ENCODE data around the gene PAX3. TPM values are rescaled to one million over a fixed set of nuclear protein-coding genes. Genes with fewer than 3 reads are reported as not detected.

PAX3 gene
- total RNA-seq, 1 experiment from 2014 or later: not detected

DNA sequence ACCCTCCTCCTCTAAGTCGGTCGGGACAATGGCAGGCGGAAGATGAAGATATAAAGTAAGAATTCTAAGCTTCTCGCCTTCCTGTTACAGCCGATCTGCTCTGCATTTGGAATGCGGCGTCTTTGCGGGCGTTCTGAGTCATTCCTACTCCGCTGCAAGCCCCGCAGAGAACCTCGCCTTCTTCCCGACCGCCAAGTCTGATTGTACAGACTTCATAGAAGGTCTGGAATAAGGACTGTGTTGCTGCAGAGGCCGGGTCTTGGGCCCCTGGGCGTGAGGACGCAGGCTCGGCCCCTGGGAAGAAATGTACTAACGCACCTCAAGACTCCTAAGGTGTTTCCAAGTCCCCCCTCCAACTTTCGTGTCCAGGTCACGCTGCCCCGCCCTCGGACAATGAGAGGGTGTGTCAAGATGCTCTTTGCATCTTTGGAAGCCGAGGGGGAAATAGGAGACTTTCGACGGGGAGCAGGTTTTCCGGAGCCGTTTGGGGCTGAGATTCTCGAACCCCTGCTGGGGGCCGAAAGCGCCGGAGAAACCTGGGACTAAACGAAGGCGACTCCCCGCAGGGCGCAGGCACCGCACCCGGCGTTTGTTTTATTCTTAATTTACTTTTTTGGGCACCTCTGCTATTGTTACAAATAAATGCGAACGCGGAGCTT is 12.7 kb upstream of the PAX3 start:
- H3K4me2 ChIP-seq (ENCODE audit: low read length): no peak overlapping the region

More for the DNA sequence above, 12.7 kb upstream of the PAX3 start:
- intact Hi-C loops (cut with micrococcal nuclease): no loop called here
- no peaks in the 10 kb centered on the region for H3K9me3 ChIP-seq (ENCODE audit: control insufficient read depth in 1 of 2, insufficient read depth in 1 of 2, low read depth in 1 of 2, low read length in 2 of 2)
- TF ChIP-seq FOSL1 (IDR thresholded peaks at IDR 0.05; ENCODE audit: low read depth) (no peak), SIN3A (IDR thresholded peaks at IDR 0.05; ENCODE audit: low read depth) (no peak), ZNF274 (IDR thresholded peaks at IDR 0.05; ENCODE audit: low read depth, low read length) (no peak), POLR2A (IDR thresholded peaks at IDR 0.05; ENCODE audit: borderline replicate concordance, extremely low read depth, insufficient read depth, insufficient read length) (no peak), TCF7L2 (IDR thresholded peaks at IDR 0.05; ENCODE audit: borderline replicate concordance, extremely low read depth, insufficient read depth, insufficient read length) (no peak), SRF (IDR thresholded peaks at IDR 0.05; ENCODE audit: low read depth) (no peak), SP1 (IDR thresholded peaks at IDR 0.05; ENCODE audit: low read depth) (no peak), POLR2AphosphoS5 (IDR thresholded peaks at IDR 0.05; ENCODE audit: low read depth, low read length) (no peak), EZH2phosphoT487 (IDR thresholded peaks at IDR 0.05; ENCODE audit: borderline replicate concordance) (no peak), CBX3 (IDR thresholded peaks at IDR 0.05; ENCODE audit: low read depth) (no peak), YY1 (IDR thresholded peaks at IDR 0.05; ENCODE audit: extremely low read depth, insufficient replicate concordance, low read depth, low read length) (no peak), CEBPB (IDR thresholded peaks at IDR 0.05; ENCODE audit: low read depth) (no peak), JUND (IDR thresholded peaks at IDR 0.05) (no peak)
- TF ChIP-seq, protein P1, sequence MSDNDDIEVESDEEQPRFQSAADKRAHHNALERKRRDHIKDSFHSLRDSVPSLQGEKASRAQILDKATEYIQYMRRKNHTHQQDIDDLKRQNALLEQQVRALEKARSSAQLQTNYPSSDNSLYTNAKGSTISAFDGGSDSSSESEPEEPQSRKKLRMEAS (IDR thresholded peaks at IDR 0.05): no peak
- TF ChIP-seq, protein P2, sequence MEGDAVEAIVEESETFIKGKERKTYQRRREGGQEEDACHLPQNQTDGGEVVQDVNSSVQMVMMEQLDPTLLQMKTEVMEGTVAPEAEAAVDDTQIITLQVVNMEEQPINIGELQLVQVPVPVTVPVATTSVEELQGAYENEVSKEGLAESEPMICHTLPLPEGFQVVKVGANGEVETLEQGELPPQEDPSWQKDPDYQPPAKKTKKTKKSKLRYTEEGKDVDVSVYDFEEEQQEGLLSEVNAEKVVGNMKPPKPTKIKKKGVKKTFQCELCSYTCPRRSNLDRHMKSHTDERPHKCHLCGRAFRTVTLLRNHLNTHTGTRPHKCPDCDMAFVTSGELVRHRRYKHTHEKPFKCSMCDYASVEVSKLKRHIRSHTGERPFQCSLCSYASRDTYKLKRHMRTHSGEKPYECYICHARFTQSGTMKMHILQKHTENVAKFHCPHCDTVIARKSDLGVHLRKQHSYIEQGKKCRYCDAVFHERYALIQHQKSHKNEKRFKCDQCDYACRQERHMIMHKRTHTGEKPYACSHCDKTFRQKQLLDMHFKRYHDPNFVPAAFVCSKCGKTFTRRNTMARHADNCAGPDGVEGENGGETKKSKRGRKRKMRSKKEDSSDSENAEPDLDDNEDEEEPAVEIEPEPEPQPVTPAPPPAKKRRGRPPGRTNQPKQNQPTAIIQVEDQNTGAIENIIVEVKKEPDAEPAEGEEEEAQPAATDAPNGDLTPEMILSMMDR (IDR thresholded peaks at IDR 0.05 in 2 of 3, conservative IDR thresholded peaks at IDR 0.05 in 1 of 3; ENCODE audit: borderline replicate concordance in 1 of 3, insufficient read depth in 1 of 3, low read depth in 2 of 3, low read length in 2 of 3): no peak
- TF ChIP-seq, protein P3, sequence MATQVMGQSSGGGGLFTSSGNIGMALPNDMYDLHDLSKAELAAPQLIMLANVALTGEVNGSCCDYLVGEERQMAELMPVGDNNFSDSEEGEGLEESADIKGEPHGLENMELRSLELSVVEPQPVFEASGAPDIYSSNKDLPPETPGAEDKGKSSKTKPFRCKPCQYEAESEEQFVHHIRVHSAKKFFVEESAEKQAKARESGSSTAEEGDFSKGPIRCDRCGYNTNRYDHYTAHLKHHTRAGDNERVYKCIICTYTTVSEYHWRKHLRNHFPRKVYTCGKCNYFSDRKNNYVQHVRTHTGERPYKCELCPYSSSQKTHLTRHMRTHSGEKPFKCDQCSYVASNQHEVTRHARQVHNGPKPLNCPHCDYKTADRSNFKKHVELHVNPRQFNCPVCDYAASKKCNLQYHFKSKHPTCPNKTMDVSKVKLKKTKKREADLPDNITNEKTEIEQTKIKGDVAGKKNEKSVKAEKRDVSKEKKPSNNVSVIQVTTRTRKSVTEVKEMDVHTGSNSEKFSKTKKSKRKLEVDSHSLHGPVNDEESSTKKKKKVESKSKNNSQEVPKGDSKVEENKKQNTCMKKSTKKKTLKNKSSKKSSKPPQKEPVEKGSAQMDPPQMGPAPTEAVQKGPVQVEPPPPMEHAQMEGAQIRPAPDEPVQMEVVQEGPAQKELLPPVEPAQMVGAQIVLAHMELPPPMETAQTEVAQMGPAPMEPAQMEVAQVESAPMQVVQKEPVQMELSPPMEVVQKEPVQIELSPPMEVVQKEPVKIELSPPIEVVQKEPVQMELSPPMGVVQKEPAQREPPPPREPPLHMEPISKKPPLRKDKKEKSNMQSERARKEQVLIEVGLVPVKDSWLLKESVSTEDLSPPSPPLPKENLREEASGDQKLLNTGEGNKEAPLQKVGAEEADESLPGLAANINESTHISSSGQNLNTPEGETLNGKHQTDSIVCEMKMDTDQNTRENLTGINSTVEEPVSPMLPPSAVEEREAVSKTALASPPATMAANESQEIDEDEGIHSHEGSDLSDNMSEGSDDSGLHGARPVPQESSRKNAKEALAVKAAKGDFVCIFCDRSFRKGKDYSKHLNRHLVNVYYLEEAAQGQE (IDR thresholded peaks at IDR 0.05; ENCODE audit: low read depth): no peak
- TF ChIP-seq, protein P4, sequence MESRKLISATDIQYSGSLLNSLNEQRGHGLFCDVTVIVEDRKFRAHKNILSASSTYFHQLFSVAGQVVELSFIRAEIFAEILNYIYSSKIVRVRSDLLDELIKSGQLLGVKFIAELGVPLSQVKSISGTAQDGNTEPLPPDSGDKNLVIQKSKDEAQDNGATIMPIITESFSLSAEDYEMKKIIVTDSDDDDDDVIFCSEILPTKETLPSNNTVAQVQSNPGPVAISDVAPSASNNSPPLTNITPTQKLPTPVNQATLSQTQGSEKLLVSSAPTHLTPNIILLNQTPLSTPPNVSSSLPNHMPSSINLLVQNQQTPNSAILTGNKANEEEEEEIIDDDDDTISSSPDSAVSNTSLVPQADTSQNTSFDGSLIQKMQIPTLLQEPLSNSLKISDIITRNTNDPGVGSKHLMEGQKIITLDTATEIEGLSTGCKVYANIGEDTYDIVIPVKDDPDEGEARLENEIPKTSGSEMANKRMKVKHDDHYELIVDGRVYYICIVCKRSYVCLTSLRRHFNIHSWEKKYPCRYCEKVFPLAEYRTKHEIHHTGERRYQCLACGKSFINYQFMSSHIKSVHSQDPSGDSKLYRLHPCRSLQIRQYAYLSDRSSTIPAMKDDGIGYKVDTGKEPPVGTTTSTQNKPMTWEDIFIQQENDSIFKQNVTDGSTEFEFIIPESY (IDR thresholded peaks at IDR 0.05; ENCODE audit: extremely low read depth, insufficient replicate concordance, low read length): no peak
- no peak for ATAC-seq
- H3K27me3 ChIP-seq (ENCODE audit: insufficient read depth, low read length): peaks cover 47% of the 10 kb centered on the region
- no peak overlapping the region for H3K27ac ChIP-seq (ENCODE audit: low read depth, low read length)
- no peak overlapping the region for H3K4me3 ChIP-seq (replicated peaks in 1 of 2; ENCODE audit: low read depth in 1 of 2, low read length in 2 of 2)
- H3K9ac ChIP-seq (ENCODE audit: low read length): no peak overlapping the region
- H3K36me3 ChIP-seq (ENCODE audit: control insufficient read depth in 1 of 2, insufficient read depth in 2 of 2, low read length in 2 of 2): no peaks in the 10 kb centered on the region
- CTCF ChIA-PET: no interaction called here
- no peaks in the 10 kb centered on the region for H3K79me2 ChIP-seq (ENCODE audit: insufficient read depth, low read length)
- no peak for DNase-seq (ENCODE audit: low read depth, low spot score)
- H4K20me1 ChIP-seq (ENCODE audit: insufficient read depth): no peaks in the 10 kb centered on the region
- H3K9me2 ChIP-seq (ENCODE audit: insufficient read depth): no peaks in the 10 kb centered on the region
- POLR2A ChIA-PET: no interaction called here
- no peak overlapping the region for H2AFZ ChIP-seq (ENCODE audit: low read depth, low read length, poor library complexity, severe bottlenecking)
- RAD21 ChIA-PET (ENCODE audit: low non-redundant PET in 1 of 2, low total read pairs in 2 of 2, uncharacterized antibody in 2 of 2, unreplicated experiment in 2 of 2): no interaction called here
- BruUV-seq (replicated peaks): no TSS peak
- no peaks in the 10 kb centered on the region for H3K4me1 ChIP-seq (ENCODE audit: control insufficient read depth in 1 of 2, insufficient read depth in 2 of 2, low read length in 2 of 2)
